GM23248 (cell line): ENCODE results near the gene GTF2H2C_2.
"Not testable (repeated sequence)": the region's sequence is repeated elsewhere in the genome, so short reads cannot be mapped to it uniquely, and the experiment has no call there.

Experiments
- DNase-seq: peaks from one replicate; pipeline ENCODE4 v3.0.0-alpha.2; 2015
- H2AFZ ChIP-seq: fragments of 200-600 bp; sonication (generic); 2 replicates; pipeline ENCODE4 v1.6.1; 2016; ENCODE audit warnings: antibody characterized with exemption
- H3F3A ChIP-seq: fragments of 200-600 bp; sonication (generic); 2 replicates; pipeline ENCODE4 v1.6.1; 2016; ENCODE audit warnings: mild to moderate bottlenecking, antibody characterized with exemption, mixed run types; ENCODE audit not compliant: insufficient read depth
- H3K27ac ChIP-seq: fragments of 200-600 bp; sonication (generic); 2 replicates; pipeline ENCODE4 v1.5.1; 2016; ENCODE audit warnings: mild to moderate bottlenecking
- H3K27me3 ChIP-seq: fragments of 200-600 bp; sonication (generic); replicated peaks from 2 replicates; pipeline ENCODE4 v1.6.1; 2016; ENCODE audit warnings: mild to moderate bottlenecking; ENCODE audit not compliant: insufficient read depth
- H3K36me3 ChIP-seq: fragments of 200-600 bp; sonication (generic); 2 replicates; pipeline ENCODE4 v1.6.1; 2016; ENCODE audit warnings: low read depth, mild to moderate bottlenecking
- H3K4me1 ChIP-seq: fragments of 200-600 bp; sonication (generic); 2 replicates; pipeline ENCODE4 v1.6.1; 2016; ENCODE audit warnings: mild to moderate bottlenecking; ENCODE audit not compliant: insufficient read depth
- H3K4me2 ChIP-seq: fragments of 200-600 bp; sonication (generic); one replicate; pipeline ENCODE4 v1.6.1; 2016; ENCODE audit warnings: mild to moderate bottlenecking; ENCODE audit not compliant: unreplicated experiment
- H3K4me3 ChIP-seq: fragments of 200-600 bp; sonication (generic); 2 replicates; pipeline ENCODE4 v1.5.1; 2016; ENCODE audit warnings: mild to moderate bottlenecking
- H3K79me2 ChIP-seq: fragments of 200-600 bp; sonication (generic); 2 replicates; pipeline ENCODE4 v1.6.1; 2016; ENCODE audit warnings: mild to moderate bottlenecking; ENCODE audit not compliant: insufficient read depth
- H3K9ac ChIP-seq: fragments of 200-600 bp; sonication (generic); 2 replicates; pipeline ENCODE4 v1.6.1; 2016; ENCODE audit warnings: mild to moderate bottlenecking
- H3K9me2 ChIP-seq: fragments of 200-600 bp; sonication (generic); 2 replicates; pipeline ENCODE4 v1.6.1; 2016; ENCODE audit warnings: mixed run types, mild to moderate bottlenecking, moderate library complexity; ENCODE audit not compliant: insufficient read depth
- H3K9me3 ChIP-seq: fragments of 200-600 bp; sonication (generic); one replicate; pipeline ENCODE4 v1.6.1; 2017; ENCODE audit warnings: low read depth
- H4K20me1 ChIP-seq: fragments of 200-600 bp; sonication (generic); 2 replicates; pipeline ENCODE4 v1.6.0; 2016; ENCODE audit not compliant: insufficient read depth
- WGBS, 2 experiments: methylation state at CpG; one replicate each; pipeline ENCODE4 v1.1.6; 2015 to 2017; ENCODE audit warnings: low lambda C conversion rate in 2 of 2, low coverage in 1 of 2; ENCODE audit errors: missing lambda C conversion rate in 2 of 2; 5-methylcytosine and 5-hydroxymethylcytosine counted together
- in situ Hi-C: fragments of 300-500 bp; cut with MboI; formaldehyde crosslinking; loops from 2 replicates; pipeline ENCODE4 v1.15.0; 2020

Gene GTF2H2C_2

GRCh38 chr5:70457093-70457492 is 41.9 kb downstream of the GTF2H2C_2 start:
- H3F3A ChIP-seq, H3K4me1 ChIP-seq, H3K4me2 ChIP-seq, H2AFZ ChIP-seq, DNase-seq, H3K79me2 ChIP-seq, H4K20me1 ChIP-seq, H3K36me3 ChIP-seq, H3K9me3 ChIP-seq, in situ Hi-C loops, H3K9ac ChIP-seq, H3K27ac ChIP-seq, H3K27me3 ChIP-seq, H3K4me3 ChIP-seq, H3K9me2 ChIP-seq: not testable (repeated sequence)
- no CpG with 5 or more reads among the region's 6 CpGs for WGBS, 2 experiments

- in situ Hi-C loops, H3K4me3 ChIP-seq, H3K9ac ChIP-seq: not testable (repeated sequence)
Observed at GRCh38 chr5:70459188-70459587, 44.0 kb downstream of the GTF2H2C_2 start.

GRCh38 chr5:70461984-70462383 is 46.8 kb downstream of the GTF2H2C_2 start:
- in situ Hi-C loops, H3K27me3 ChIP-seq, H3K79me2 ChIP-seq, H3K9ac ChIP-seq, H3K9me2 ChIP-seq, H3K36me3 ChIP-seq, H2AFZ ChIP-seq, H3K27ac ChIP-seq, DNase-seq, H4K20me1 ChIP-seq, H3K4me2 ChIP-seq, H3F3A ChIP-seq, H3K9me3 ChIP-seq, H3K4me3 ChIP-seq, H3K4me1 ChIP-seq: not testable (repeated sequence)
- WGBS, 2 experiments, result no CpG with 5 or more reads among the region's 6 CpGs

More at GRCh38 chr5:70459188-70459587, 44.0 kb downstream of the GTF2H2C_2 start:
- H3K79me2 ChIP-seq, DNase-seq, H3K36me3 ChIP-seq, H3K9me2 ChIP-seq, H3K27me3 ChIP-seq, H3F3A ChIP-seq, H3K9me3 ChIP-seq, H3K27ac ChIP-seq, H2AFZ ChIP-seq, H4K20me1 ChIP-seq, H3K4me2 ChIP-seq, H3K4me1 ChIP-seq: not testable (repeated sequence)
- 73 to 86% methylated on average over 2 to 9 of the region's 13 CpGs for WGBS, 2 experiments

- H3K4me3 ChIP-seq, H3K9me2 ChIP-seq, H3K9ac ChIP-seq, H3K9me3 ChIP-seq, H3K4me1 ChIP-seq, H4K20me1 ChIP-seq, H3K27me3 ChIP-seq, H2AFZ ChIP-seq, H3K79me2 ChIP-seq, in situ Hi-C loops, H3K4me2 ChIP-seq, H3K36me3 ChIP-seq, H3K27ac ChIP-seq, H3F3A ChIP-seq, DNase-seq: not testable (repeated sequence)
- WGBS, 2 experiments, result no CpG with 5 or more reads among the region's 5 CpGs
Observed at GRCh38 chr5:70464019-70464637, 49.0 kb downstream of the GTF2H2C_2 start.

- in situ Hi-C loops, H3K4me2 ChIP-seq, H3K36me3 ChIP-seq, DNase-seq, H3K79me2 ChIP-seq, H4K20me1 ChIP-seq, H3K9ac ChIP-seq, H3K27ac ChIP-seq, H3K27me3 ChIP-seq, H3K4me1 ChIP-seq, H3F3A ChIP-seq, H3K9me2 ChIP-seq, H3K4me3 ChIP-seq, H3K9me3 ChIP-seq, H2AFZ ChIP-seq: not testable (repeated sequence)
- no CpG with 5 or more reads among the region's 7 CpGs for WGBS, 2 experiments
Observed at GRCh38 chr5:70469926-70470509, 54.9 kb downstream of the GTF2H2C_2 start.
